ENCODE measurements around the gene OSBPL8. TPM values are rescaled to one million over a fixed set of nuclear protein-coding genes. Genes with fewer than 3 reads are reported as not detected.

OSBPL8 gene
- 7.6 to 19.1 TPM (median 18.0 TPM) in 5 replicates for total RNA-seq (2022; extraction: Qiagen RNA extraction; ENCODE audit: low read depth)

GRCh38 chr12:76559400-76560085 lies at the start of gene OSBPL8:
TSS of gene OSBPL8 (minus strand) at chr12:76559771. CDS start at chr12:76487551, 72,220 bp downstream.

GRCh38 chr12:76348079-76348901 lies 211.3 kb downstream of the OSBPL8 start, which contains the start of gene BBS10:
TSS of gene BBS10 (minus strand) at chr12:76348415. CDS start at chr12:76348358, 57 bp downstream.

Other genes with a start within 250 kb of the OSBPL8 start
- 1.2 to 5.2 TPM (median 4.2 TPM) in 5 replicates for gene BBS10, start 211.4 kb downstream of the OSBPL8 start, total RNA-seq (2022; extraction: Qiagen RNA extraction; ENCODE audit: low read depth)
- gene ZDHHC17, start 204.3 kb upstream of the OSBPL8 start, total RNA-seq (2022; extraction: Qiagen RNA extraction; ENCODE audit: low read depth), result 9.4 to 17.4 TPM (median 9.7 TPM) in 5 replicates